Cardiac muscle cell (in vitro differentiated cells and primary cell): ENCODE results near the gene ADCY5. TPM values are rescaled to one million over a fixed set of nuclear protein-coding genes. Genes with fewer than 3 reads are reported as not detected.
A peak's percentile ranks its signal among the peaks of the same experiment; 100 is the strongest.

Source experiments
- DNase-seq, 2 donors: peaks; one replicate each; pipeline versions ENCODE4 v3.0.0 to v3.0.0-alpha.2; 2010 to 2017; ENCODE audit warnings: low read depth in 1 of 2, low spot score in 1 of 2
- H3K27ac ChIP-seq: fragments of 200-600 bp; sonication (generic); 2 replicates; pipeline ENCODE4 v1.5.1; 2016
- H3K27me3 ChIP-seq: fragments of 200-600 bp; sonication (generic); 2 replicates; pipeline ENCODE4 v1.6.0; 2016; ENCODE audit warnings: control low read depth
- H3K36me3 ChIP-seq: fragments of 200-600 bp; sonication (generic); 2 replicates; pipeline ENCODE4 v1.5.1; 2016; ENCODE audit warnings: control low read depth
- H3K4me1 ChIP-seq: fragments of 200-600 bp; sonication (generic); 2 replicates; pipeline ENCODE4 v1.8.1; 2017; ENCODE audit warnings: low read depth, mild to moderate bottlenecking, mixed run types
- H3K4me3 ChIP-seq: fragments of 200-600 bp; sonication (generic); 2 replicates; pipeline ENCODE4 v1.5.1; 2016; ENCODE audit warnings: mild to moderate bottlenecking
- H3K9me3 ChIP-seq: fragments of 200-600 bp; sonication (generic); 2 replicates; pipeline ENCODE4 v1.5.1; 2017; ENCODE audit warnings: low read depth, mild to moderate bottlenecking, control low read depth
- CTCF ChIP-seq: IDR thresholded peaks from 2 replicates; pipeline ENCODE4 v1.5.1; 2012; ENCODE audit warnings: low read depth, mild to moderate bottlenecking, low read length
- polyA plus RNA-seq: library from polyadenylated mRNA; unstranded; fragments of >200 nt; fragmentation: Nextera tagmentation; extraction: Ambion mirVana; gene quantifications from 2 replicates; pipeline ENCODE4 v1.2.1, GENCODE V29; 2016
- total RNA-seq: library from RNA; depleted of rRNA; stranded (reverse); fragments of >200 nt; gene quantifications from 2 replicates; pipeline ENCODE4 v1.2.3, GENCODE V29; 2016

The ADCY5 gene
- total and polyA plus RNA-seq, 2 experiments from 2014 or later, result 38.4 to 93.7 TPM

- H3K27me3 ChIP-seq, result peaks cover 17% of the 10 kb centered on the region
- H3K27ac ChIP-seq, result no peak overlapping the region
- H3K4me1 ChIP-seq, result peaks cover 15% of the 10 kb centered on the region
- no peaks in the 10 kb centered on the region for H3K9me3 ChIP-seq
- no peaks in the 10 kb centered on the region for H3K36me3 ChIP-seq
- peak overlapping the region; percentile 37 for H3K4me3 ChIP-seq
- TF ChIP-seq CTCF, result no peak
- no peak for DNase-seq
These were observed 3.2 kb downstream of the ADCY5 start for GRCh38 chr3:123445702-123446101.

- DNase-seq, result no peak
- Histone ChIP-seq H3K27ac (no peak overlapping the region), H3K9me3 (no peaks in the 10 kb centered on the region), H3K4me3 (peak overlapping the region; percentile 37), H3K27me3 (peaks cover 9% of the 10 kb centered on the region), H3K4me1 (peaks cover 15% of the 10 kb centered on the region), H3K36me3 (no peaks in the 10 kb centered on the region)
- no peak for TF ChIP-seq CTCF
These were observed 4.1 kb downstream of the ADCY5 start for GRCh38 chr3:123444744-123445143.

- peak; percentile 20 to 25 for DNase-seq
- TF ChIP-seq CTCF, result no peak
- Histone ChIP-seq H3K9me3 (no peaks in the 10 kb centered on the region), H3K27me3 (peaks cover 9% of the 10 kb centered on the region), H3K36me3 (no peaks in the 10 kb centered on the region), H3K27ac (no peak overlapping the region), H3K4me3 (no peak overlapping the region), H3K4me1 (peaks cover 15% of the 10 kb centered on the region)
These were observed 4.9 kb downstream of the ADCY5 start for GRCh38 chr3:123444023-123444422.

- no peaks in the 10 kb centered on the region for H3K9me3 ChIP-seq
- H3K36me3 ChIP-seq, result no peaks in the 10 kb centered on the region
- H3K27me3 ChIP-seq, result peaks cover 2% of the 10 kb centered on the region
- no peak for TF ChIP-seq CTCF
- no peak overlapping the region for H3K4me3 ChIP-seq
- H3K4me1 ChIP-seq, result peaks cover 15% of the 10 kb centered on the region
- H3K27ac ChIP-seq, result no peak overlapping the region
- no peak for DNase-seq
These were observed 6.0 kb downstream of the ADCY5 start for GRCh38 chr3:123442908-123443307.

GRCh38 chr3:123442125-123442524, 6.8 kb downstream of the ADCY5 start:
- Histone ChIP-seq H3K36me3 (no peaks in the 10 kb centered on the region), H3K27ac (no peak overlapping the region), H3K4me1 (peaks cover 15% of the 10 kb centered on the region), H3K9me3 (no peaks in the 10 kb centered on the region), H3K4me3 (no peak overlapping the region), H3K27me3 (peaks cover 2% of the 10 kb centered on the region)
- no peak for TF ChIP-seq CTCF
- DNase-seq, result no peak
